Measurements from ENCODE around the gene CALD1.

The CALD1 gene

GRCh38 chr7:134806197-134806596, 26.8 kb downstream of the CALD1 start:
- no peak for TF ChIP-seq CTCF (IDR thresholded peaks at IDR 0.05; ENCODE audit: low read length, missing control alignments)
- no peak overlapping the region for H3K4me3 ChIP-seq (replicated peaks; ENCODE audit: low read depth, low read length)
- no peak for DNase-seq (ENCODE audit: low read depth)

GRCh38 chr7:134809616-134810015, 30.2 kb downstream of the CALD1 start:
- H3K4me3 ChIP-seq (replicated peaks; ENCODE audit: low read depth, low read length) = no peak overlapping the region
- TF ChIP-seq CTCF (IDR thresholded peaks at IDR 0.05; ENCODE audit: low read length, missing control alignments) = no peak
- DNase-seq (ENCODE audit: low read depth) = peak; percentile 58

GRCh38 chr7:134811765-134812164, 32.3 kb downstream of the CALD1 start:
- peak; percentile 81 for DNase-seq (ENCODE audit: low read depth)
- H3K4me3 ChIP-seq (replicated peaks; ENCODE audit: low read depth, low read length) = no peak overlapping the region
- no peak for TF ChIP-seq CTCF (IDR thresholded peaks at IDR 0.05; ENCODE audit: low read length, missing control alignments)

GRCh38 chr7:134813663-134814396, 34.4 kb downstream of the CALD1 start:
- DNase-seq (ENCODE audit: low read depth) = peak; percentile 85
- no peak for TF ChIP-seq CTCF (IDR thresholded peaks at IDR 0.05; ENCODE audit: low read length, missing control alignments)
- H3K4me3 ChIP-seq (replicated peaks; ENCODE audit: low read depth, low read length) = no peak overlapping the region

- no peak for TF ChIP-seq CTCF (IDR thresholded peaks at IDR 0.05; ENCODE audit: low read length, missing control alignments)
- no peak overlapping the region for H3K4me3 ChIP-seq (replicated peaks; ENCODE audit: low read depth, low read length)
- no peak for DNase-seq (ENCODE audit: low read depth)
Measured at GRCh38 chr7:134814730-134815364, 35.4 kb downstream of the CALD1 start.

- TF ChIP-seq CTCF (IDR thresholded peaks at IDR 0.05; ENCODE audit: low read length, missing control alignments) = no peak
- no peak for DNase-seq (ENCODE audit: low read depth)
- no peak overlapping the region for H3K4me3 ChIP-seq (replicated peaks; ENCODE audit: low read depth, low read length)
Measured at GRCh38 chr7:134818613-134819345, 39.3 kb downstream of the CALD1 start.
